ENCODE measurements around the gene DIAPH2. TPM values are rescaled to one million over a fixed set of nuclear protein-coding genes. Genes with fewer than 3 reads are reported as not detected.

Gene DIAPH2
- total RNA-seq, 1 donor from 2014 or later = 18.9 TPM

- no peak overlapping the region for H3K27ac Mint-ChIP-seq
Observed at GRCh38 chrX:96909291-96909690, 224.6 kb downstream of the DIAPH2 start.

GRCh38 chrX:96918864-96919263, 234.2 kb downstream of the DIAPH2 start:
- Mint-ChIP-seq H3K36me3 (peaks cover 10% of the 10 kb centered on the region), H3K4me1 (ENCODE audit: unreplicated experiment) (no peaks in the 10 kb centered on the region), H3K4me3 (no peak overlapping the region), H3K27me3 (no peaks in the 10 kb centered on the region), H3K27ac (no peak overlapping the region), H3K9me3 (no peaks in the 10 kb centered on the region)
- no peak for DNase-seq (ENCODE audit: extremely low spot score, unreplicated experiment)
- no peak for TF ChIP-seq CTCF (conservative IDR thresholded peaks at IDR 0.05)

More at GRCh38 chrX:96909291-96909690, 224.6 kb downstream of the DIAPH2 start:
- H3K9me3 Mint-ChIP-seq = no peaks in the 10 kb centered on the region
- no peak for DNase-seq (ENCODE audit: extremely low spot score, unreplicated experiment)
- no peaks in the 10 kb centered on the region for H3K4me1 Mint-ChIP-seq (ENCODE audit: unreplicated experiment)
- no peak for TF ChIP-seq CTCF (conservative IDR thresholded peaks at IDR 0.05)
- H3K4me3 Mint-ChIP-seq = no peak overlapping the region
- no peaks in the 10 kb centered on the region for H3K27me3 Mint-ChIP-seq
- H3K36me3 Mint-ChIP-seq = no peaks in the 10 kb centered on the region

DNA sequence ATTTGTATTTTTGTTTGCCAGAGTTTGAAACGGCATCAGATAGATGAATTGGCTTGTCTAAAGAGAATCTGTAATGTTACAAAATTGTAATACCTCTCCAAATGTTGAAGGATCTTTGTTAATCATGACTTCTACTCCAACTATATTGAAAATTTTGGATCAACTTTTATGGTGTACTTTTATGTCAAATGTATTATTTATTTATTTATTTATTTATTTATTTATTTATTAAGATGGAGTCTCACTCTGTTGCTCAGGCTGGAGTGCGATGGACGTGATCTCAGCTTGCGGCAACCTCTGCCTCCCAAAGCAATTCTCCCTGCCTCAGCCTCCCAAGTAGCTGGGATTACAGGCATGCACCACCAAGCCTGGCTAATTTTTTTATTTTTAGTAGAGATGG, 235.0 kb downstream of the DIAPH2 start:
- Mint-ChIP-seq H3K4me1 (ENCODE audit: unreplicated experiment) (no peaks in the 10 kb centered on the region), H3K36me3 (peaks cover 10% of the 10 kb centered on the region)

DNA sequence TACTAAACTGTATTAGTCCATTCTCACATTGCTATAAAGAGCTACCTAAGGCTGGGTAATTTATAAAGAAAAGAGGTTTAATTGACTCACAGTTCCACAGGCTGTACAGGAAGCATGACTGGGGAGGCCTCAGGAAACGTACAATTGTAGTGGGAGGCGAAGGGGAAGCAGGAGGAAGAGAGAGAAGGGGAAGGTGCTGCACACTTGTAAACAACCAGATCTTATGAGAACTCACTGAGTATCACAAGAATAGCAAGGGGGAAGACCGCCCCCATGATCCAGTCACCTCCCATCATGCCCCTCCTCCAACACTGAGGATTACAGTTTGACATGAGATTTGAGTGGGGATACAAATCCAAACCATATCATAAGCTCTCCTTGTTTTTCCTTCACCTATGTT, 239.9 kb downstream of the DIAPH2 start:
- no peaks in the 10 kb centered on the region for H3K9me3 Mint-ChIP-seq
- H3K36me3 Mint-ChIP-seq = peaks cover 15% of the 10 kb centered on the region
- TF ChIP-seq CTCF (conservative IDR thresholded peaks at IDR 0.05) = no peak
- no peaks in the 10 kb centered on the region for H3K27me3 Mint-ChIP-seq
- H3K27ac Mint-ChIP-seq = no peak overlapping the region
- no peaks in the 10 kb centered on the region for H3K4me1 Mint-ChIP-seq (ENCODE audit: unreplicated experiment)
- no peak for DNase-seq (ENCODE audit: extremely low spot score, unreplicated experiment)
- no peak overlapping the region for H3K4me3 Mint-ChIP-seq

More for the DNA sequence above, 235.0 kb downstream of the DIAPH2 start:
- no peak overlapping the region for H3K27ac Mint-ChIP-seq
- no peak for DNase-seq (ENCODE audit: extremely low spot score, unreplicated experiment)
- no peaks in the 10 kb centered on the region for H3K9me3 Mint-ChIP-seq
- TF ChIP-seq CTCF (conservative IDR thresholded peaks at IDR 0.05) = no peak
- no peak overlapping the region for H3K4me3 Mint-ChIP-seq
- H3K27me3 Mint-ChIP-seq = no peaks in the 10 kb centered on the region

GRCh38 chrX:96929036-96929435, 244.4 kb downstream of the DIAPH2 start:
- Mint-ChIP-seq H3K9me3 (no peaks in the 10 kb centered on the region), H3K27me3 (no peaks in the 10 kb centered on the region), H3K27ac (no peak overlapping the region), H3K4me3 (no peak overlapping the region), H3K4me1 (ENCODE audit: unreplicated experiment) (no peaks in the 10 kb centered on the region), H3K36me3 (peaks cover 9% of the 10 kb centered on the region)
- TF ChIP-seq CTCF (conservative IDR thresholded peaks at IDR 0.05) = no peak
- DNase-seq (ENCODE audit: extremely low spot score, unreplicated experiment) = no peak

DNA sequence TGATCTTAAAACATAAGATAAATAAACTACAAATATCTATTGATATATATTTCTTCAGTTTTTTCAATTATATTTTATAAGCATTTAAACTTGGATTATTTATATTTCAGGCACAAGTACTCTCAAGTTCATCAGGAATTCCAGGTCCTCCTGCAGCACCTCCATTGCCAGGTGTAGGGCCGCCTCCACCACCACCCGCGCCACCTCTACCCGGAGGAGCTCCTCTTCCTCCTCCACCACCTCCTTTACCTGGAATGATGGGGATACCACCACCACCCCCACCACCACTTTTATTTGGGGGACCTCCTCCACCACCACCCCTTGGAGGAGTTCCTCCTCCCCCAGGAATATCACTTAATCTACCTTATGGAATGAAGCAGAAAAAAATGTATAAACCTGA, 273.1 kb downstream of the DIAPH2 start:
- H3K9me3 Mint-ChIP-seq = peaks cover 15% of the 10 kb centered on the region
- H3K27ac Mint-ChIP-seq = no peak overlapping the region
- no peak overlapping the region for H3K4me3 Mint-ChIP-seq
- TF ChIP-seq CTCF (conservative IDR thresholded peaks at IDR 0.05) = no peak
- no peaks in the 10 kb centered on the region for H3K27me3 Mint-ChIP-seq
- H3K36me3 Mint-ChIP-seq = peaks cover 36% of the 10 kb centered on the region
- no peak for DNase-seq (ENCODE audit: extremely low spot score, unreplicated experiment)
- H3K4me1 Mint-ChIP-seq (ENCODE audit: unreplicated experiment) = no peaks in the 10 kb centered on the region

All from type B pancreatic cell (in vitro differentiated cells).